GM18873 (cell line): Measurements from ENCODE around the gene ZBTB46.

Source experiments
- ATAC-seq: cut with Tn5 transposase; IDR thresholded peaks from one replicate; pipeline ENCODE4 v1.9.1; 2021; ENCODE audit warnings: mild to moderate bottlenecking, moderate library complexity, moderate number of reproducible peaks; ENCODE audit not compliant: unreplicated experiment, low FRiP score

ZBTB46 gene

DNA sequence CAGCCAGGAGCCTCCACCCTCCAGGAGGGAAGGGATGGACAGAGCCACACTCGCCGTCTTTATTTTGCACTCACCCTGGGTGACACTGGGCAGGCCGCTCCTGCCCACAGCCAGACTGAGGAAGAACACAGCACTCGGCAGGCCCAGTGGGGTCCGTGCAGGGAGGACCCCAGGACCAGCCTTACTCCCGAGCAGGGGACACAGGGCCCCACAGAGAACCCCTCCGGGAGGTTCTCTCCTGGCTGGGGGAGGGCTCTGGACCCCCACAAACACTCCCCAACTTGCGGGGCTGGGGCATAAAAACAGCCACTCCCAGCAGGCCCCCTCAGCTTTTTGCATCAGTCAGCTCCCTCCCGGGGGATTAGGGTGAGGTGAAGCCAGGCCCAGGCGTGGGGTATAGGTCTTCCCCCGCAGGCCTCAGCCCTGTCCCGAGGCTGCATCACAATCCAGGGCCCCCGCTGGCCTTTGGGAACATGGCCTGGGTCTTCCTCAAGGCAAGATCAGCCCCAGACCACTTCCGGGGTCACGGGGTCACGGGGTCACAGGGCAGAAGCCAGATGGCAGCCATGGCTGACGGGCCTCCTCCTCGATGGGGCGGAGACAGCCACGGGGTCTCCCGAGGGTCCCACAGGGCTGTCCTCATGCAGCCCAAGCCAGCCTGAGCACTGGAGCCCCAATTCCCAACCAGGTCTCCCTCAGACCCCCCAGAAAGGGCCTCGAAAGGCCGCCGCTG lies 131.4 kb downstream of the ZBTB46 start:
- no peak for ATAC-seq

GRCh38 chr20:63698739-63699465 lies 132.2 kb downstream of the ZBTB46 start:
- ATAC-seq: no peak

DNA sequence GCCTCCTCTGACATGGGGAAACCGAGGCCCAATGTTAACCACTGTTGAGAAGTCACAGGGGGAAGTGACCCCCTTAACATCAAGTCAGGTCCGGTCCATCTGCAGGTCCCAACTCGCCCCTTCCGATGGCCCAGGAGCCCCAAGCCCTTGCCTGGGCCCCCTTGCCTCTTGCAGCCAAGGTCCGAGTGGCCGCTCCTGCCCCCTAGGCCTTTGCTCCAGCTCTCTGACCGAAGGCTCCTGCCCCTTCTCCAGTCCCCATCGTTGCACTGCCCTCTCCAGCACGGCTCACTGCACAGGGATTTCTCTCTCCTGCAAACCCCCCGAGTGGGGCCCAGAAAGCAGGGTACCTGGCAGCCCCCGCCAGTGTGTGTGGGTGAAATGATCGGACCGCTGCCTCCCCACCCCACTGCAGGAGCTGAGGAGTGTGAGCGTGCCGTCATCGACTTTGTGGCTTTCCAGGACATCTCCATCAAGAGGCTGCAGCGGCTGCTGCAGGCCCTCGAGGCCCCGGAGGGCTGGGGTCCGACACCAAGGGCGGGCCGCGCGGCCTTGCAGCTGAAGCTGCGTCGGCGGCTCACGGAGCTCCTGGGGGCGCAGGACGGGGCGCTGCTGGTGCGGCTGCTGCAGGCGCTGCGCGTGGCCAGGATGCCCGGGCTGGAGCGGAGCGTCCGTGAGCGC lies 133.1 kb downstream of the ZBTB46 start:
- no peak for ATAC-seq

DNA sequence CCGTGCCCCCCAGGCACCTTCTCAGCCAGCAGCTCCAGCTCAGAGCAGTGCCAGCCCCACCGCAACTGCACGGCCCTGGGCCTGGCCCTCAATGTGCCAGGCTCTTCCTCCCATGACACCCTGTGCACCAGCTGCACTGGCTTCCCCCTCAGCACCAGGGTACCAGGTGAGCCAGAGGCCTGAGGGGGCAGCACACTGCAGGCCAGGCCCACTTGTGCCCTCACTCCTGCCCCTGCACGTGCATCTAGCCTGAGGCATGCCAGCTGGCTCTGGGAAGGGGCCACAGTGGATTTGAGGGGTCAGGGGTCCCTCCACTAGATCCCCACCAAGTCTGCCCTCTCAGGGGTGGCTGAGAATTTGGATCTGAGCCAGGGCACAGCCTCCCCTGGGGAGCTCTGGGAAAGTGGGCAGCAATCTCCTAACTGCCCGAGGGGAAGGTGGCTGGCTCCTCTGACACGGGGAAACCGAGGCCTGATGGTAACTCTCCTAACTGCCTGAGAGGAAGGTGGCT lies 133.7 kb downstream of the ZBTB46 start:
- ATAC-seq: no peak

- ATAC-seq: no peak
Measured at GRCh38 chr20:63696628-63697356, 134.3 kb downstream of the ZBTB46 start, which contains the start of gene TNFRSF6B. Gene TNFRSF6B (plus strand): TSS chr20:63696652. CDS start chr20:63696768, 116 bp downstream.

GRCh38 chr20:63696306-63696627 lies 134.8 kb downstream of the ZBTB46 start:
- ATAC-seq: no peak

DNA sequence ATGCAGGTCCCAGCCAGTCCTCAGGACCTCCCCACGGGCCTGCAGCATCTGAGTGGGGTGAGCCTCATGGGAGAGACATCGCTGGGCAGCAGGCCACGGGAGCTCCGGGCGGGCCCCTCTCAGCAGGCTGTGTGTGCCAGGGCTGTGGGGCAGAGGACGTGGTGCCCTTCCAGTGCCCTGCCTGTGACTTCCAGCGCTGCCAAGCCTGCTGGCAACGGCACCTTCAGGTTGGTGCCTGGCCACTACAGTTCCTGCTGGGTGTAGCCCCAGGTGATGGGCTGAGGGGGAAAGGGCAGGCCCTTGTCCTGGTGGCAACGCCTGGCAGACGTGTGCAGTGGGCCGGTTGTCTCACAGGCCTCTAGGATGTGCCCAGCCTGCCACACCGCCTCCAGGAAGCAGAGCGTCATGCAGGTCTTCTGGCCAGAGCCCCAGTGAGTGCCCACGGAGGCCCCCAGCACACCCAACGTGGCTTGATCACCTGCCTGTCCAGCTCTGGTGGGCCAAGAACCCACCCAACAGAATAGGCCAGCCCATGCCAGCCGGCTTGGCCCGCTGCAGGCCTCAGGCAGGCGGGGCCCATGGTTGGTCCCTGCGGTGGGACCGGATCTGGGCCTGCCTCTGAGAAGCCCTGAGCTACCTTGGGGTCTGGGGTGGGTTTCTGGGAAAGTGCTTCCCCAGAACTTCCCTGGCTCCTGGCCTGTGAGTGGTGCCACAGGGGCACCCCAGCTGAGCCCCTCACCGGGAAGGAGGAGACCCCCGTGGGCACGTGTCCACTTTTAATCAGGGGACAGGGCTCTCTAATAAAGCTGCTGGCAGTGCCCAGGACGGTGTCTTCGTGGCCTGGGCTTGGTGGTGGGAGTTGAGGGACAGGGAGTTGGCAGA lies 135.4 kb downstream of the ZBTB46 start:
- no peak for ATAC-seq

GRCh38 chr20:63694584-63695423 lies 136.3 kb downstream of the ZBTB46 start:
- ATAC-seq: no peak

GRCh38 chr20:63693733-63694583 lies 137.1 kb downstream of the ZBTB46 start:
- no peak for ATAC-seq
